ENCODE data around the gene ARMCX2.
"Not testable (repeated sequence)": the region's sequence is repeated elsewhere in the genome, so short reads cannot be mapped to it uniquely, and the experiment has no call there.

- TF ChIP-seq CTCF, POLR2A, POLR2AphosphoS5, EP300 (IDR thresholded peaks at IDR 0.05): not testable (repeated sequence)
Measured at GRCh38 chrX:101647716-101648115, 11.9 kb downstream of the ARMCX2 start.
